Measurements from ENCODE around the gene SEC24C. TPM values are rescaled to one million over a fixed set of nuclear protein-coding genes. Genes with fewer than 3 reads are reported as not detected.
A peak's percentile ranks its signal among the peaks of the same experiment; 100 is the strongest.

SEC24C gene
- total RNA-seq, 1 donor from 2014 or later = 72.5 TPM

DNA sequence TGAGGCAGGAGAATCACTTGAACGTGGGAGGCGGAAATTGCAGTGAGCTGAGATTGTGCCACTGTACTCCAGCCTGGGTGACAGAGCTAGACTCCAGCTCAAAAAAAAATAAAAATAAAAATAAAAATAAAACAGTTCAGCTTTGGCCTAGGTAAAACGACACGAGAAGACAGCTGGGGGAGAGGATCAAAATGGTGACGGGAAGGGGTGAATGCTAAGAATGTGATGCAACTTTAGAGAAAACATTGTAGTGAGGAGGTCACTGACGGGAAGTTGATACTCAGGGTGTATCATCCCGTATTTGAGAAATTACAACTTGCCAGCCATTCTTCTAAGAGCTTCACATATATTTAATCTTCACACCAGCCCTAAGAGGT lies 66.2 kb downstream of the SEC24C start:
- DNase-seq (ENCODE audit: low read depth, low spot score) = no peak

DNA sequence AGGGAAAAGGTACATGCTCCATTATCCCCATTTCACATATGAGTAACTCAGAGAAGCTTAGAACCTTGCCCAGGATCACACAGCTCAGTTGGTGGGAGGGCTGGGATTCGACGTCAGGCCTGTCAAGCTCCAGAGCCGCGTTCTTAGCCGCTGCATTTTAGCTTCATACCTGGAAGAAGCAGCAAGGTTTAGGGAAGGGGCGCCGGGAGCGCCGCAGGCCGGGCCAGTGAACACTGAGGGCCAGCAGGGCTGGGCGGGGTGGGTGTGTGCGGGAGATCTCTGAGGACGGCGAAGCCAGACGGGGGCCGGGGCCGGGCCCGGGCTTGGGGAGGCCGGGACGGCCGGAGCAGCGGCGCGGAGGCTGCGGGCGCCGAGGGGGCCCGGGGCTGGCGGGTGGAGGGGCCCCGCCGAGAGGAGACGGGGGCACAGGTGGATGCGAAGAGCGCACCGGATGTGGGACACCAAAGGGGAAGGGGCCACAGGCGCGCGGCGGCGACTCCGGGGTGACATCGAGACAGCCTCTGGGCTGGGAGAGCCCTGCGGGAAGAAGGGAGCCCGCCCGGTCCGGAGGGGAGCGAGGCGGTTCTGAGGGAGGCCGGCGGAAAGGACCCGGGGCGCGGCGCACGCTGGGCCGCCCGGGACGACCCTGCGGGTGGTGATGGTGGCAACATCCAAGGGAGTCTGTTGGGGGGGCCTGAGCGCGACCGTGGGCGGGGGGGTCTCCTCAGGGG lies 66.7 kb downstream of the SEC24C start:
- no peak for DNase-seq (ENCODE audit: low read depth, low spot score)

DNA sequence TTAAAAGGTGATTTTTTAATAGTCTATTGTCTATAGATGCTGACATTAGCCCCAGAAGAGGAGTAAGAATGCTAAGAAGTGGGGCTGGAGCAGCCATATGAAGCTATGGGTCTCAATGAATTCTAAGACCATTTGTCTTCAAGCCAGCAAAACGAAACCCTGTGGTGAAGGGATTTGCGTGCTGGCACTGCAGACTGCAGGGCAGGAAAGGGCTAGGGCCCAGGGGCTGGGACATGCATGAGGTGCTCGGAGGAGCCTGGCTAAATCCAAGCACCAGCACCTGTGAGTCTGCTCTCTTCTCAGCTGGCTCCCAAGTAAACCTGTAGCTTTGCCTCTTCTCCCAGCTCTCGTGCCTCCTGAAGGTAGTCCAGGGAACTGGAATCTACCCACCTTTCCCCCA lies 68.5 kb downstream of the SEC24C start:
- no peak for DNase-seq (ENCODE audit: low read depth, low spot score)

- no peak for DNase-seq (ENCODE audit: low read depth, low spot score)
Measured at GRCh38 chr10:73813333-73813732, 69.2 kb downstream of the SEC24C start.

DNA sequence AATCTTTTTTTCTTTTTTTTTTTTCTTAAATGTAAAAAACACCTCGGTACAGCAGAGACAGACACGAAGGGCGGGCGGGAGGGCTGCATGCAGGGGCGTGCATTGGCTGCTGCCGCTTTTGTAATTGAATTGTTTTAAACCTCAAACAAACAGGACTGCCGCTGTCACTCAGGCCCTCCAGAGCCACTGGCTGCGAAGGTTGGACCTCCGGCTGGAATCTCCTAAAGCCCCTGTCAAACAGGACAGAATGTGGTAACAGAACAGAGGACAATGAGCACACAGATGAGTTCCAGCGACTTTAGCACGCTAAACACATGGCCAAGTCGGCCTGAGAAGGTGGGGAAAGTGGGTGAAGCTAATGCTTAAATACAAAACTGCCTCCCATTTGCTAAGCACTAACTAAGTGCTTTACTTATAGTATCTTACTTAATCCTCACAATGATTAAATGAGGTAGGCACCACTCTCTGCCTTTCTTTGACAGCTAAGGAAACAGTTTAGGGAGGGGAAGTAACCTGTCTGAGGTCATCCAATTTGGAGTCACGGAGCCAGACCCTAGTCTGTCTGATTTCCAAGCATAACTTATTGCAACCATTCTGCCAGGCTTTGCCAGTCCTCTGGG lies 70.2 kb downstream of the SEC24C start:
- DNase-seq (ENCODE audit: low read depth, low spot score) = no peak

DNA sequence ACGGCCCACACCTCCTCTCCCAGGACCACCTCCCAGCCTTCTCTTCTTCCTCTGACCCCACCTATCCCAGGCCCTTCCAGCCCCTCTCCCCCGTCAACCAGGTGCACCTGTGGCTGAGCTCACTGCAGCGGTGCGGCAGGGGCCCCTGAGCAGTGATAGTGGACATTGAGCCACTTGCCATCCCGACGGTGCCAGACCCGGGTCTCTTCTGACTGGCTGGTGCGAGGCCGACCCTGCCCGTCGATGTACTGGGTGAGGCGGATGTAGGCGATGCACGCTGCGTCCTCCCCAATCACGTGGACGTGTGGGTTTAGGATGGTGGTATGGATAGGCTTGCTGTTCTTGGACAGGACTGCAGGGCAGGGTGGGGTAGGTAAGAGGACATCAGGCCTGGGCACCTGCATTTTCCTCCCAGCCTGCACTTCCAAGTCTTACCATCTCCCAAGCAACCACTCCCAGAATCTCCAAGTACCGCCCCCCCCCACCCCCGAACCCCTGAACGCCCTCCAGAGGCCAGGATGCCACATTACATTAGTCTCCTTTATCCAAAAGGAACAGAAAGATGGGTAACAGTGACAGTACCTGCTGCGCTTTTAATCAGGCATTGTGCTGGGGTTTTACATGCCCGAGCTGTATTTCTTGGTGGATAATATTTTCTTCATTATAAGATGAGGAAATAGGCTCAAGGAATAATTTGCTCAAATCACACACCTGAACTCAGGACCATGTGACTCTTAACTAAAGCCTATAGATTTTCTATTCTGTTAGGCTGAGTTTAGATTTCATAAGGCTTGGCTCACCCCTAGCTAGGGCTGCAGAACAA lies 70.9 kb downstream of the SEC24C start:
- no peak for DNase-seq (ENCODE audit: low read depth, low spot score)

DNA sequence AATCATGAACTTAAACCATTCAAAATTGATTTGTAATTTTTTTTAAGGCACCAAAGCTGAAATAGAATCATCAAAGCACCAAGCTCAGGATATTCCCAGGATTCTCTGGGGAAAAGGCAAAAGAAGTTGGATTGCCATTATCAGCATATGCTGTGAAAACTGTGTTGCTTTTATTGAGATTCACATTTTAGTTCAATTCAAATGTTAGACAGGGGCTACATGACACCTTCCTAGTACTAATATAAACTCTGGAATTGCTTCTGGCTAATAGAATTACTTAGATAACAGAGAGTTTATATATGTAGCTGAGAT lies 71.5 kb downstream of the SEC24C start:
- no peak for DNase-seq (ENCODE audit: low read depth, low spot score)

GRCh38 chr10:73816917-73817729 lies 73.0 kb downstream of the SEC24C start:
- DNase-seq (ENCODE audit: low read depth, low spot score) = no peak

GRCh38 chr10:73817826-73818225 lies 73.7 kb downstream of the SEC24C start:
- no peak for DNase-seq (ENCODE audit: low read depth, low spot score)

GRCh38 chr10:73818402-73818801 lies 74.2 kb downstream of the SEC24C start:
- no peak for DNase-seq (ENCODE audit: low read depth, low spot score)

GRCh38 chr10:73819081-73819480 lies 74.9 kb downstream of the SEC24C start:
- DNase-seq (ENCODE audit: low read depth, low spot score) = no peak

DNA sequence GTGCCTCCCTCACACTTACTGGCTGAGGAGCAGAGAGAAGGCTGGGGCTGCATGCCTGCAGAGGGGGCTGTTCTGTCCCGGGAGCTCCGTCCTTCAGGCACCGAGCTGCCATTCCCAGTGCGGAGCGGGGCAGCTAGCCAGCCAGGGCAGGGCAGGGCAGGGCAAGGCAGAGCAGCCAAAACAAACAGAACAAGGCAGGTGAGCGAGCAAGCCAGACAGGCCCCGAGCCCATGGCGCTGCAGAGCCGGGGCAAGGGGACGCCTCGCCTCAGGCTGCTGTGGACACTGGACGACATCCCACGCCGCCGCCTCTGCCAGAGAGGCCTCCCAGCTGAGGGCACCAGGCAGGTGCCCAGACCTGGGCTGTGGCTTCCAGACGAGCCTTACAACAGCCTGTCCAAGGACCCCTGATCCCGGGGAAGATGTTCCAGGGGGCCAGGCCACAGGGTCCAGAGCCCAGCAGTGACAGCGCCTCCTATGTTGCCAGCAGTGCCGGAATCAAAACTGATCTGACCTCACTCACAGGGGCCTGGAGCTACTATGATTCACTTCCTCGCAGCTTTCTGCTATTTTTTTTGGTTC lies 75.4 kb downstream of the SEC24C start:
- peak; percentile 39 for DNase-seq (ENCODE audit: low read depth, low spot score)

Other genes with a start within 250 kb of the SEC24C start
- 12.7 and 12.9 TPM in 2 replicates for gene PPP3CB, start 248.3 kb upstream of the SEC24C start, total RNA-seq
- 5.3 and 5.8 TPM in 2 replicates for gene USP54, start 153.0 kb upstream of the SEC24C start, total RNA-seq
- not detected in 2 replicates for gene MYOZ1, start 102.9 kb upstream of the SEC24C start, total RNA-seq
- gene SYNPO2L, start 88.3 kb upstream of the SEC24C start, total RNA-seq = not detected in 2 replicates
- gene AGAP5, start 46.3 kb upstream of the SEC24C start, total RNA-seq = 1.1 and 1.8 TPM in 2 replicates
- 30.9 and 31.3 TPM in 2 replicates for gene CHCHD1, start 37.7 kb downstream of the SEC24C start, total RNA-seq
- 31.5 and 39.8 TPM in 2 replicates for gene ZSWIM8, start 41.2 kb downstream of the SEC24C start, total RNA-seq
- gene NDST2, start 67.2 kb downstream of the SEC24C start, total RNA-seq = 12.9 and 17.4 TPM in 2 replicates
- 31.1 and 31.2 TPM in 2 replicates for gene CAMK2G, start 130.2 kb downstream of the SEC24C start, total RNA-seq
- 25.9 and 29.0 TPM in 2 replicates for gene PLAU, start 166.8 kb downstream of the SEC24C start, total RNA-seq